ENCODE data around the gene DNAJC27. TPM values are rescaled to one million over a fixed set of nuclear protein-coding genes. Genes with fewer than 3 reads are reported as not detected.

DNAJC27 gene
- total RNA-seq, 2 donors from 2014 or later = 4.7 to 6.5 TPM

- H3K9me3 Mint-ChIP-seq = no peaks in the 10 kb centered on the region
- H3K27ac Mint-ChIP-seq = no peak overlapping the region
- H3K4me1 Mint-ChIP-seq = peaks cover 28% of the 10 kb centered on the region
- H3K4me3 Mint-ChIP-seq = no peak overlapping the region
- H3K36me3 Mint-ChIP-seq (ENCODE audit: low read depth) = peaks cover 44% of the 10 kb centered on the region
- ATAC-seq (replicated peaks) = no peak
- H3K27me3 Mint-ChIP-seq = no peaks in the 10 kb centered on the region
These were observed 56.6 kb downstream of the DNAJC27 start for GRCh38 chr2:24915175-24915574.

GRCh38 chr2:24914713-24915112 is 57.0 kb downstream of the DNAJC27 start:
- no peak for ATAC-seq (replicated peaks)
- Mint-ChIP-seq H3K27me3 (no peaks in the 10 kb centered on the region), H3K27ac (no peak overlapping the region), H3K36me3 (ENCODE audit: low read depth) (peaks cover 49% of the 10 kb centered on the region), H3K4me1 (peaks cover 28% of the 10 kb centered on the region), H3K9me3 (no peaks in the 10 kb centered on the region), H3K4me3 (no peak overlapping the region)

GRCh38 chr2:24913911-24914310 is 57.8 kb downstream of the DNAJC27 start:
- H3K4me3 Mint-ChIP-seq = no peak overlapping the region
- no peak for ATAC-seq (replicated peaks)
- no peaks in the 10 kb centered on the region for H3K9me3 Mint-ChIP-seq
- no peaks in the 10 kb centered on the region for H3K27me3 Mint-ChIP-seq
- H3K4me1 Mint-ChIP-seq = peaks cover 23% of the 10 kb centered on the region
- peaks cover 45% of the 10 kb centered on the region for H3K36me3 Mint-ChIP-seq (ENCODE audit: low read depth)
- H3K27ac Mint-ChIP-seq = no peak overlapping the region

- no peaks in the 10 kb centered on the region for H3K27me3 Mint-ChIP-seq
- no peak overlapping the region for H3K4me3 Mint-ChIP-seq
- peaks cover 19% of the 10 kb centered on the region for H3K4me1 Mint-ChIP-seq
- ATAC-seq (replicated peaks) = no peak
- H3K27ac Mint-ChIP-seq = no peak overlapping the region
- H3K36me3 Mint-ChIP-seq (ENCODE audit: low read depth) = peaks cover 39% of the 10 kb centered on the region
- H3K9me3 Mint-ChIP-seq = no peaks in the 10 kb centered on the region
These were observed 58.8 kb downstream of the DNAJC27 start for GRCh38 chr2:24912986-24913385.

- Mint-ChIP-seq H3K36me3 (ENCODE audit: low read depth) (peaks cover 35% of the 10 kb centered on the region), H3K27me3 (no peaks in the 10 kb centered on the region), H3K4me3 (no peak overlapping the region), H3K4me1 (peaks cover 14% of the 10 kb centered on the region), H3K9me3 (no peaks in the 10 kb centered on the region), H3K27ac (no peak overlapping the region)
- no peak for ATAC-seq (replicated peaks)
These were observed 59.2 kb downstream of the DNAJC27 start for GRCh38 chr2:24912523-24912922.

- ATAC-seq (replicated peaks) = no peak
- Mint-ChIP-seq H3K4me1 (peaks cover 8% of the 10 kb centered on the region), H3K27ac (no peak overlapping the region), H3K4me3 (no peak overlapping the region), H3K36me3 (ENCODE audit: low read depth) (peaks cover 33% of the 10 kb centered on the region), H3K27me3 (no peaks in the 10 kb centered on the region), H3K9me3 (no peaks in the 10 kb centered on the region)
These were observed 61.5 kb downstream of the DNAJC27 start for GRCh38 chr2:24910245-24910644.

- Mint-ChIP-seq H3K4me1 (peaks cover 8% of the 10 kb centered on the region), H3K27ac (no peak overlapping the region), H3K4me3 (no peak overlapping the region), H3K27me3 (no peaks in the 10 kb centered on the region), H3K9me3 (no peaks in the 10 kb centered on the region), H3K36me3 (ENCODE audit: low read depth) (peaks cover 33% of the 10 kb centered on the region)
- no peak for ATAC-seq (replicated peaks)
These were observed 62.1 kb downstream of the DNAJC27 start for GRCh38 chr2:24909555-24910177.

- no peak for ATAC-seq (replicated peaks)
- Mint-ChIP-seq H3K36me3 (ENCODE audit: low read depth) (peaks cover 39% of the 10 kb centered on the region), H3K4me3 (no peak overlapping the region), H3K27me3 (no peaks in the 10 kb centered on the region), H3K4me1 (peaks cover 8% of the 10 kb centered on the region), H3K27ac (no peak overlapping the region), H3K9me3 (no peaks in the 10 kb centered on the region)
These were observed 63.3 kb downstream of the DNAJC27 start for GRCh38 chr2:24908461-24908901.

GRCh38 chr2:24907116-24907515 is 64.6 kb downstream of the DNAJC27 start:
- H3K9me3 Mint-ChIP-seq = no peaks in the 10 kb centered on the region
- peaks cover 3% of the 10 kb centered on the region for H3K4me1 Mint-ChIP-seq
- H3K36me3 Mint-ChIP-seq (ENCODE audit: low read depth) = peaks cover 43% of the 10 kb centered on the region
- no peak overlapping the region for H3K4me3 Mint-ChIP-seq
- H3K27me3 Mint-ChIP-seq = no peaks in the 10 kb centered on the region
- ATAC-seq (replicated peaks) = no peak
- H3K27ac Mint-ChIP-seq = no peak overlapping the region

- Mint-ChIP-seq H3K4me1 (no peaks in the 10 kb centered on the region), H3K4me3 (no peak overlapping the region), H3K9me3 (no peaks in the 10 kb centered on the region), H3K27ac (no peak overlapping the region), H3K36me3 (ENCODE audit: low read depth) (peaks cover 42% of the 10 kb centered on the region), H3K27me3 (no peaks in the 10 kb centered on the region)
- ATAC-seq (replicated peaks) = no peak
These were observed 65.3 kb downstream of the DNAJC27 start for GRCh38 chr2:24906466-24906865.

GRCh38 chr2:24903161-24904103 is 68.3 kb downstream of the DNAJC27 start:
- no peaks in the 10 kb centered on the region for H3K27me3 Mint-ChIP-seq
- H3K36me3 Mint-ChIP-seq (ENCODE audit: low read depth) = peaks cover 38% of the 10 kb centered on the region
- no peaks in the 10 kb centered on the region for H3K9me3 Mint-ChIP-seq
- H3K4me1 Mint-ChIP-seq = peaks cover 3% of the 10 kb centered on the region
- H3K27ac Mint-ChIP-seq = no peak overlapping the region
- ATAC-seq (replicated peaks) = no peak
- H3K4me3 Mint-ChIP-seq = no peak overlapping the region

GRCh38 chr2:24899361-24899910 is 72.3 kb downstream of the DNAJC27 start:
- Mint-ChIP-seq H3K27ac (no peak overlapping the region), H3K27me3 (no peaks in the 10 kb centered on the region), H3K4me3 (no peak overlapping the region), H3K36me3 (ENCODE audit: low read depth) (peaks cover 60% of the 10 kb centered on the region), H3K9me3 (peaks cover 16% of the 10 kb centered on the region), H3K4me1 (peaks cover 3% of the 10 kb centered on the region)
- no peak for ATAC-seq (replicated peaks)

GRCh38 chr2:24898122-24899109 is 73.3 kb downstream of the DNAJC27 start:
- Mint-ChIP-seq H3K9me3 (peaks cover 20% of the 10 kb centered on the region), H3K4me3 (no peak overlapping the region), H3K4me1 (peaks cover 3% of the 10 kb centered on the region)

GRCh38 chr2:24894750-24895149 is 77.0 kb downstream of the DNAJC27 start:
- no peak for ATAC-seq (replicated peaks)
- Mint-ChIP-seq H3K9me3 (peaks cover 20% of the 10 kb centered on the region), H3K4me1 (peaks cover 3% of the 10 kb centered on the region), H3K36me3 (ENCODE audit: low read depth) (peaks cover 39% of the 10 kb centered on the region), H3K4me3 (no peak overlapping the region), H3K27ac (no peak overlapping the region), H3K27me3 (no peaks in the 10 kb centered on the region)

More at GRCh38 chr2:24898122-24899109, 73.3 kb downstream of the DNAJC27 start:
- no peaks in the 10 kb centered on the region for H3K27me3 Mint-ChIP-seq
- no peak for ATAC-seq (replicated peaks)
- no peak overlapping the region for H3K27ac Mint-ChIP-seq
- H3K36me3 Mint-ChIP-seq (ENCODE audit: low read depth) = peaks cover 53% of the 10 kb centered on the region

Data from activated T-helper 17 cell treated with anti-CD3 and anti-CD28 coated beads, Interleukin-2, amount 50 U/mL, for 72 hours (primary cell).